Keratinocyte (primary cell): ENCODE results near the gene SEL1L2. TPM values are rescaled to one million over a fixed set of nuclear protein-coding genes. Genes with fewer than 3 reads are reported as not detected.

Experiments
- DNase-seq: peaks from one replicate; pipeline ENCODE4 v3.0.0-alpha.2; 2011; ENCODE audit warnings: low read depth, missing footprints, low spot score
- FAIRE-seq: peaks from 2 replicates; lab custom pipeline; 2011; peaks lifted over from hg19 to GRCh38; lab: Jason Lieb, UNC
- H2AFZ ChIP-seq: 2 replicates; pipeline ENCODE4 v1.6.0; 2012; ENCODE audit warnings: low read length, control low read depth, inconsistent platforms; ENCODE audit not compliant: control insufficient read depth
- H3K27ac ChIP-seq: 2 replicates; pipeline ENCODE4 v1.5.1; 2011; ENCODE audit warnings: low read length; ENCODE audit not compliant: control insufficient read depth, insufficient read depth
- H3K27me3 ChIP-seq: 3 replicates; pipeline ENCODE4 v1.6.0; 2011; ENCODE audit warnings: low read length; ENCODE audit not compliant: control insufficient read depth, insufficient read depth; ENCODE audit errors: extremely low read depth
- H3K36me3 ChIP-seq, 2 experiments: 2 replicates in 1 of 2; 3 replicates in 1 of 2; pipeline ENCODE4 v1.5.1; 2011; ENCODE audit warnings: low read length in 2 of 2, mild to moderate bottlenecking in 1 of 2; ENCODE audit not compliant: control insufficient read depth in 2 of 2, insufficient read depth in 2 of 2; ENCODE audit errors: extremely low read depth in 1 of 2
- H3K4me1 ChIP-seq: 3 replicates; pipeline ENCODE4 v1.5.1; 2011; ENCODE audit warnings: low read length; ENCODE audit not compliant: control insufficient read depth, insufficient read depth; ENCODE audit errors: extremely low read depth
- H3K4me2 ChIP-seq: 3 replicates; pipeline ENCODE4 v1.6.0; 2011; ENCODE audit warnings: low read depth, low read length; ENCODE audit not compliant: control insufficient read depth, insufficient read depth; ENCODE audit errors: extremely low read depth
- H3K4me3 ChIP-seq, 3 experiments: fragments of 200-600 bp in 1 of 3; sonication (generic) in 1 of 3; 2 replicates in 2 of 3; 3 replicates in 1 of 3; pipeline ENCODE4 v1.5.1; 2011 to 2016; ENCODE audit warnings: low read length in 3 of 3, mild to moderate bottlenecking in 3 of 3, control low read depth in 2 of 3, inconsistent platforms in 1 of 3, low read depth in 1 of 3, mixed read lengths in 1 of 3, mixed run types in 1 of 3, moderate library complexity in 1 of 3; ENCODE audit not compliant: control insufficient read depth in 2 of 3, insufficient read depth in 2 of 3; ENCODE audit errors: extremely low read depth in 1 of 3
- H3K79me2 ChIP-seq: 2 replicates; pipeline ENCODE4 v1.6.0; 2012; ENCODE audit warnings: low read length; ENCODE audit not compliant: control insufficient read depth, insufficient read depth
- H3K9ac ChIP-seq: 3 replicates; pipeline ENCODE4 v1.6.0; 2011; ENCODE audit warnings: low read length; ENCODE audit not compliant: control insufficient read depth, insufficient read depth; ENCODE audit errors: extremely low read depth
- H3K9me1 ChIP-seq: 3 replicates; pipeline ENCODE4 v1.6.0; 2011; ENCODE audit warnings: low read length; ENCODE audit not compliant: control insufficient read depth, insufficient read depth; ENCODE audit errors: extremely low read depth
- H3K9me3 ChIP-seq: 2 replicates; pipeline ENCODE4 v1.5.1; 2012; ENCODE audit warnings: low read depth, low read length; ENCODE audit not compliant: control insufficient read depth
- H4K20me1 ChIP-seq: 3 replicates; pipeline ENCODE4 v1.6.0; 2011; ENCODE audit warnings: low read length; ENCODE audit not compliant: control insufficient read depth, insufficient read depth; ENCODE audit errors: extremely low read depth
- CTCF ChIP-seq, 3 experiments: IDR thresholded peaks in 1 of 3; conservative IDR thresholded peaks in 1 of 3; optimal IDR thresholded peaks in 1 of 3; 2 replicates in 2 of 3; 3 replicates in 1 of 3; pipeline versions ENCODE3 to v1.5.1; 2011; ENCODE audit warnings: low read length in 3 of 3, mild to moderate bottlenecking in 3 of 3, moderate library complexity in 2 of 3, control low read depth in 1 of 3, inconsistent platforms in 1 of 3; ENCODE audit not compliant: insufficient read depth in 2 of 3; ENCODE audit errors: extremely low read depth in 1 of 3
- EZH2 ChIP-seq: IDR thresholded peaks from one replicate; pipeline ENCODE4 v1.6.1; 2012; ENCODE audit warnings: inconsistent platforms, mild to moderate bottlenecking, low read length, moderate library complexity
- dilution Hi-C: fragments of 300-500 bp; cut with MboI; formaldehyde crosslinking; loops from one replicate; pipeline ENCODE4 v1.7.0; 2020; ENCODE audit warnings: low sequenced_read_pairs; ENCODE audit not compliant: extremely low pct_ligation_motif_present
- polyA plus RNA-seq, 5 experiments: library from polyadenylated mRNA; depleted of rRNA in 3 of 5; stranded (reverse) in 3 of 5; stranded (forward) in 1 of 5; unstranded in 1 of 5; fragments of >200 nt; gene quantifications; 1 replicate in 1 of 5; 2 replicates in 3 of 5; 3 replicates in 1 of 5; pipeline versions ENCODE4 v1.2.1 to v1.2.3, GENCODE V29; 2011 to 2012; ENCODE audit warnings: missing spikeins in 2 of 5, low read depth in 1 of 5, low replicate concordance in 1 of 5

SEL1L2 gene
- polyA plus RNA-seq, 1 donor (not counting 4 experiments of a cell fraction or from before 2014, with no cell fraction given) = not detected

GRCh38 chr20:13928901-13929300 lies 61.5 kb downstream of the SEL1L2 start:
- H3K9me1 ChIP-seq = no peaks in the 10 kb centered on the region
- no peak overlapping the region for H3K4me3 ChIP-seq
- H3K4me2 ChIP-seq = no peak overlapping the region
- dilution Hi-C loops = no loop called here
- H4K20me1 ChIP-seq = no peaks in the 10 kb centered on the region
- DNase-seq (no peak), FAIRE-seq (no peak)
- TF ChIP-seq EZH2 = no peak
- TF ChIP-seq CTCF (optimal IDR thresholded peaks at IDR 0.05 in 1 of 3, IDR thresholded peaks at IDR 0.05 in 1 of 3, conservative IDR thresholded peaks at IDR 0.05 in 1 of 3; ENCODE audit: extremely low read depth in 1 of 3, insufficient read depth in 2 of 3, low read length in 3 of 3) = no peak
- H3K36me3 ChIP-seq = no peaks in the 10 kb centered on the region
- H3K27ac ChIP-seq = no peak overlapping the region
- H2AFZ ChIP-seq = no peak overlapping the region
- H3K9me3 ChIP-seq = no peaks in the 10 kb centered on the region
- no peak overlapping the region for H3K9ac ChIP-seq
- no peaks in the 10 kb centered on the region for H3K79me2 ChIP-seq
- peaks cover 12% of the 10 kb centered on the region for H3K4me1 ChIP-seq
- no peaks in the 10 kb centered on the region for H3K27me3 ChIP-seq

GRCh38 chr20:13927171-13927570 lies 63.2 kb downstream of the SEL1L2 start:
- no peaks in the 10 kb centered on the region for H3K9me3 ChIP-seq
- FAIRE-seq (no peak), DNase-seq (no peak)
- H2AFZ ChIP-seq = no peak overlapping the region
- no peaks in the 10 kb centered on the region for H3K9me1 ChIP-seq
- no peaks in the 10 kb centered on the region for H3K27me3 ChIP-seq
- TF ChIP-seq CTCF (optimal IDR thresholded peaks at IDR 0.05 in 1 of 3, IDR thresholded peaks at IDR 0.05 in 1 of 3, conservative IDR thresholded peaks at IDR 0.05 in 1 of 3; ENCODE audit: extremely low read depth in 1 of 3, insufficient read depth in 2 of 3, low read length in 3 of 3) (no peak), EZH2 (no peak)
- no peaks in the 10 kb centered on the region for H3K79me2 ChIP-seq
- no peak overlapping the region for H3K4me2 ChIP-seq
- H3K4me1 ChIP-seq = peaks cover 12% of the 10 kb centered on the region
- dilution Hi-C loops = no loop called here
- H4K20me1 ChIP-seq = no peaks in the 10 kb centered on the region
- no peak overlapping the region for H3K4me3 ChIP-seq
- no peaks in the 10 kb centered on the region for H3K36me3 ChIP-seq
- H3K27ac ChIP-seq = no peak overlapping the region
- H3K9ac ChIP-seq = no peak overlapping the region
